GM23338 (cell line): ENCODE measurements around the gene COX7B2. TPM values are rescaled to one million over a fixed set of nuclear protein-coding genes. Genes with fewer than 3 reads are reported as not detected.

Experiments
- ATAC-seq: fragments of 200-7000 bp; cut with Tn5 transposase; 3 replicates; pipeline ENCODE4 v1.9.1; 2020
- DNase-seq: peaks from one replicate; pipeline ENCODE4 v3.0.0-alpha.2; 2015; ENCODE audit warnings: low spot score
- H2AFZ ChIP-seq: fragments of 200-600 bp; sonication (generic); 2 replicates; pipeline ENCODE4 v1.8.0; 2016; ENCODE audit warnings: antibody characterized with exemption, mild to moderate bottlenecking, moderate library complexity
- H3F3A ChIP-seq: fragments of 200-600 bp; sonication (generic); replicated peaks from 2 replicates; pipeline ENCODE4 v1.8.0; 2017; ENCODE audit warnings: antibody characterized with exemption, mixed run types, low read depth
- H3K27ac ChIP-seq: fragments of 200-600 bp; sonication (generic); 2 replicates; pipeline ENCODE4 v1.6.1; 2016; ENCODE audit warnings: low read depth
- H3K27me3 ChIP-seq: fragments of 200-600 bp; sonication (generic); 2 replicates; pipeline ENCODE4 v1.8.0; 2016; ENCODE audit warnings: mild to moderate bottlenecking, mixed run types, moderate library complexity; ENCODE audit not compliant: insufficient read depth
- H3K36me3 ChIP-seq: fragments of 200-600 bp; sonication (generic); 2 replicates; pipeline ENCODE4 v1.8.0; 2016; ENCODE audit warnings: mild to moderate bottlenecking; ENCODE audit not compliant: insufficient read depth
- H3K4me1 ChIP-seq: fragments of 200-600 bp; sonication (generic); 2 replicates; pipeline ENCODE4 v1.8.0; 2016; ENCODE audit warnings: mild to moderate bottlenecking, moderate library complexity; ENCODE audit not compliant: insufficient read depth
- H3K4me2 ChIP-seq: fragments of 200-600 bp; sonication (generic); 2 replicates; pipeline ENCODE4 v1.7.1; 2017; ENCODE audit warnings: mixed run types
- H3K4me3 ChIP-seq: fragments of 200-600 bp; sonication (generic); 2 replicates; pipeline ENCODE4 v1.6.1; 2016; ENCODE audit warnings: mixed run types
- H3K79me2 ChIP-seq: fragments of 200-600 bp; sonication (generic); replicated peaks from 2 replicates; pipeline ENCODE4 v1.8.0; 2017; ENCODE audit warnings: mild to moderate bottlenecking; ENCODE audit not compliant: insufficient read depth
- H3K9me2 ChIP-seq: fragments of 200-600 bp; sonication (generic); 2 replicates; pipeline ENCODE4 v1.8.0; 2017; ENCODE audit not compliant: insufficient read depth
- H4K20me1 ChIP-seq: fragments of 200-600 bp; sonication (generic); replicated peaks from 2 replicates; pipeline ENCODE4 v1.8.0; 2017; ENCODE audit warnings: mild to moderate bottlenecking; ENCODE audit not compliant: insufficient read depth
- H3K27ac Mint-ChIP-seq: 2 replicates; pipeline ENCODE4 v1.8.0; 2020; ENCODE audit warnings: inconsistent platforms, mild to moderate bottlenecking, moderate library complexity, mixed read lengths
- H3K27me3 Mint-ChIP-seq: 3 replicates; pipeline ENCODE4 v1.8.0; 2022; ENCODE audit warnings: low read depth, mild to moderate bottlenecking, moderate library complexity, mixed read lengths, inconsistent platforms; ENCODE audit not compliant: insufficient read depth, poor library complexity
- H3K36me3 Mint-ChIP-seq: 3 replicates; pipeline ENCODE4 v1.8.0; 2021; ENCODE audit warnings: low read depth, mild to moderate bottlenecking, inconsistent platforms, moderate library complexity, mixed read lengths
- H3K4me1 Mint-ChIP-seq: 3 replicates; pipeline ENCODE4 v1.8.0; 2020; ENCODE audit warnings: mild to moderate bottlenecking, inconsistent platforms, mixed read lengths
- H3K4me3 Mint-ChIP-seq: 3 replicates; pipeline ENCODE4 v1.8.0; 2021; ENCODE audit warnings: moderate library complexity, mild to moderate bottlenecking, inconsistent platforms, mixed read lengths
- H3K9me3 Mint-ChIP-seq: 3 replicates; pipeline ENCODE4 v1.8.0; 2020; ENCODE audit warnings: moderate library complexity, mild to moderate bottlenecking, inconsistent platforms, mixed read lengths
- CREB1 ChIP-seq: fragments of 250-450 bp; sonication (Bioruptor Pico); IDR thresholded peaks from 2 replicates; pipeline ENCODE4 v1.5.0; 2020; ENCODE audit warnings: low read depth, mild to moderate bottlenecking, moderate library complexity
- EZH2 ChIP-seq: fragments of 200-600 bp; sonication (generic); IDR thresholded peaks from one replicate; pipeline ENCODE4 v1.8.0; 2017; ENCODE audit warnings: antibody characterized with exemption, mild to moderate bottlenecking, low read depth; ENCODE audit not compliant: unreplicated experiment
- EZH2phosphoT487 ChIP-seq: fragments of 200-600 bp; sonication (generic); IDR thresholded peaks from one replicate; pipeline ENCODE4 v1.8.1; 2018; ENCODE audit warnings: antibody characterized with exemption; ENCODE audit not compliant: unreplicated experiment
- JUNB ChIP-seq: IDR thresholded peaks from one replicate; pipeline ENCODE4 v1.6.1; 2016; ENCODE audit warnings: antibody characterized with exemption; ENCODE audit not compliant: unreplicated experiment
- NANOG ChIP-seq: IDR thresholded peaks from 2 replicates; pipeline ENCODE4 v1.6.1; 2016; ENCODE audit warnings: antibody characterized with exemption, borderline replicate concordance
- POLR2AphosphoS5 ChIP-seq: IDR thresholded peaks from 2 replicates; pipeline ENCODE4 v1.6.1; 2016; ENCODE audit warnings: antibody characterized with exemption, low read depth
- STAT1 ChIP-seq: IDR thresholded peaks from one replicate; pipeline ENCODE4 v1.6.1; 2016; ENCODE audit warnings: antibody characterized with exemption; ENCODE audit not compliant: unreplicated experiment
- ZNF114 ChIP-seq: fragments of 250-450 bp; sonication (Bioruptor Pico); IDR thresholded peaks from 2 replicates; pipeline ENCODE4 v1.5.0; 2020; ENCODE audit warnings: mild to moderate bottlenecking, moderate library complexity
- ZNF331 ChIP-seq: fragments of 250-450 bp; sonication (Bioruptor Pico); IDR thresholded peaks from 2 replicates; pipeline ENCODE4 v1.5.0; 2020; ENCODE audit warnings: low read depth, mild to moderate bottlenecking, moderate library complexity
- polyA plus RNA-seq: library from polyadenylated mRNA; unstranded; fragments of >200 nt; fragmentation: Nextera tagmentation; extraction: Ambion mirVana; gene quantifications from 2 replicates; pipeline ENCODE4 v1.2.1, GENCODE V29; 2016
- total RNA-seq: library from RNA; depleted of rRNA; stranded (reverse); fragments of >200 nt; shearing (Covaris generic); gene quantifications from 2 replicates; pipeline ENCODE4 v1.2.3, GENCODE V29; 2014
- TF ChIP-seq, protein P1 (sequence below), 2 experiments: fragments of 200-600 bp in 1 of 2; sonication (generic) in 1 of 2; conservative IDR thresholded peaks; 2 replicates each; pipeline versions ENCODE4 v1.5.1 to v1.6.1; 2016 to 2017; ENCODE audit warnings: antibody characterized with exemption in 2 of 2, low read depth in 2 of 2, mild to moderate bottlenecking in 2 of 2, moderate library complexity in 1 of 2
- TF ChIP-seq, protein P2 (sequence below): IDR thresholded peaks from one replicate; pipeline ENCODE4 v1.6.1; 2018; ENCODE audit warnings: antibody characterized with exemption; ENCODE audit not compliant: unreplicated experiment
- TF ChIP-seq, protein P3 (sequence below): IDR thresholded peaks from 2 replicates; pipeline ENCODE4 v1.6.1; 2016; ENCODE audit warnings: antibody characterized with exemption

COX7B2 gene
- total and polyA plus RNA-seq, 2 experiments from 2014 or later, result not detected

DNA sequence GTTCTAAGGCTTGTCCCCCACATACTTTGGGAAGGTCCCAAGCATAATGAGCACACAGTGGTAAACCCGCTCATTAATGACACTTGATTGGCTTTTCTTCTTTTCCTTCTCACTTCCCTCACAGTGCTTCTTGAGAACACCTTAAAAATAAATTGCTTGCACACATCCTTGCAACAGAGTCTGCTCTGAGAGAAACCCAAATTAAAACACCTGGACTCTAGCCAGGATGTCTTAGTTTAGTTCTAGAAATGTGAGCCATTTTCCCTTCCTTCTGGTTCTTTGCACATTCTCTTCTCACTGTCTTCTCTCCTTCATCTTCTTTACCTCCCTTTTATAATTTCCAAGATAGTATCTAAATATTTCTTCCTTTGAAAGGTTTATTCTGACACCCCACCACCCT lies 35.3 kb upstream of the COX7B2 start:
- Histone ChIP-seq H3K36me3 (no peaks in the 10 kb centered on the region), H3K9me2 (no peaks in the 10 kb centered on the region), H3F3A (no peaks in the 10 kb centered on the region), H4K20me1 (no peaks in the 10 kb centered on the region), H2AFZ (no peak overlapping the region), H3K4me1 (no peaks in the 10 kb centered on the region), H3K27me3 (no peaks in the 10 kb centered on the region), H3K79me2 (no peaks in the 10 kb centered on the region), H3K27ac (no peak overlapping the region), H3K4me2 (no peak overlapping the region), H3K4me3 (no peak overlapping the region)
- Mint-ChIP-seq H3K27ac (no peak overlapping the region), H3K36me3 (no peaks in the 10 kb centered on the region), H3K27me3 (no peaks in the 10 kb centered on the region), H3K9me3 (no peaks in the 10 kb centered on the region), H3K4me3 (no peak overlapping the region), H3K4me1 (no peaks in the 10 kb centered on the region)
- TF ChIP-seq EZH2phosphoT487, result no peak
- TF ChIP-seq, protein P1, sequence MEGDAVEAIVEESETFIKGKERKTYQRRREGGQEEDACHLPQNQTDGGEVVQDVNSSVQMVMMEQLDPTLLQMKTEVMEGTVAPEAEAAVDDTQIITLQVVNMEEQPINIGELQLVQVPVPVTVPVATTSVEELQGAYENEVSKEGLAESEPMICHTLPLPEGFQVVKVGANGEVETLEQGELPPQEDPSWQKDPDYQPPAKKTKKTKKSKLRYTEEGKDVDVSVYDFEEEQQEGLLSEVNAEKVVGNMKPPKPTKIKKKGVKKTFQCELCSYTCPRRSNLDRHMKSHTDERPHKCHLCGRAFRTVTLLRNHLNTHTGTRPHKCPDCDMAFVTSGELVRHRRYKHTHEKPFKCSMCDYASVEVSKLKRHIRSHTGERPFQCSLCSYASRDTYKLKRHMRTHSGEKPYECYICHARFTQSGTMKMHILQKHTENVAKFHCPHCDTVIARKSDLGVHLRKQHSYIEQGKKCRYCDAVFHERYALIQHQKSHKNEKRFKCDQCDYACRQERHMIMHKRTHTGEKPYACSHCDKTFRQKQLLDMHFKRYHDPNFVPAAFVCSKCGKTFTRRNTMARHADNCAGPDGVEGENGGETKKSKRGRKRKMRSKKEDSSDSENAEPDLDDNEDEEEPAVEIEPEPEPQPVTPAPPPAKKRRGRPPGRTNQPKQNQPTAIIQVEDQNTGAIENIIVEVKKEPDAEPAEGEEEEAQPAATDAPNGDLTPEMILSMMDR (conservative IDR thresholded peaks at IDR 0.05; ENCODE audit: low read depth in 2 of 2), result no peak
- TF ChIP-seq CREB1 (CRISPR knock-in tag), result no peak
- no peak for TF ChIP-seq NANOG
- TF ChIP-seq ZNF331 (CRISPR knock-in tag), result no peak
- TF ChIP-seq, protein P2, sequence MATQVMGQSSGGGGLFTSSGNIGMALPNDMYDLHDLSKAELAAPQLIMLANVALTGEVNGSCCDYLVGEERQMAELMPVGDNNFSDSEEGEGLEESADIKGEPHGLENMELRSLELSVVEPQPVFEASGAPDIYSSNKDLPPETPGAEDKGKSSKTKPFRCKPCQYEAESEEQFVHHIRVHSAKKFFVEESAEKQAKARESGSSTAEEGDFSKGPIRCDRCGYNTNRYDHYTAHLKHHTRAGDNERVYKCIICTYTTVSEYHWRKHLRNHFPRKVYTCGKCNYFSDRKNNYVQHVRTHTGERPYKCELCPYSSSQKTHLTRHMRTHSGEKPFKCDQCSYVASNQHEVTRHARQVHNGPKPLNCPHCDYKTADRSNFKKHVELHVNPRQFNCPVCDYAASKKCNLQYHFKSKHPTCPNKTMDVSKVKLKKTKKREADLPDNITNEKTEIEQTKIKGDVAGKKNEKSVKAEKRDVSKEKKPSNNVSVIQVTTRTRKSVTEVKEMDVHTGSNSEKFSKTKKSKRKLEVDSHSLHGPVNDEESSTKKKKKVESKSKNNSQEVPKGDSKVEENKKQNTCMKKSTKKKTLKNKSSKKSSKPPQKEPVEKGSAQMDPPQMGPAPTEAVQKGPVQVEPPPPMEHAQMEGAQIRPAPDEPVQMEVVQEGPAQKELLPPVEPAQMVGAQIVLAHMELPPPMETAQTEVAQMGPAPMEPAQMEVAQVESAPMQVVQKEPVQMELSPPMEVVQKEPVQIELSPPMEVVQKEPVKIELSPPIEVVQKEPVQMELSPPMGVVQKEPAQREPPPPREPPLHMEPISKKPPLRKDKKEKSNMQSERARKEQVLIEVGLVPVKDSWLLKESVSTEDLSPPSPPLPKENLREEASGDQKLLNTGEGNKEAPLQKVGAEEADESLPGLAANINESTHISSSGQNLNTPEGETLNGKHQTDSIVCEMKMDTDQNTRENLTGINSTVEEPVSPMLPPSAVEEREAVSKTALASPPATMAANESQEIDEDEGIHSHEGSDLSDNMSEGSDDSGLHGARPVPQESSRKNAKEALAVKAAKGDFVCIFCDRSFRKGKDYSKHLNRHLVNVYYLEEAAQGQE, result no peak
- TF ChIP-seq, protein P3, sequence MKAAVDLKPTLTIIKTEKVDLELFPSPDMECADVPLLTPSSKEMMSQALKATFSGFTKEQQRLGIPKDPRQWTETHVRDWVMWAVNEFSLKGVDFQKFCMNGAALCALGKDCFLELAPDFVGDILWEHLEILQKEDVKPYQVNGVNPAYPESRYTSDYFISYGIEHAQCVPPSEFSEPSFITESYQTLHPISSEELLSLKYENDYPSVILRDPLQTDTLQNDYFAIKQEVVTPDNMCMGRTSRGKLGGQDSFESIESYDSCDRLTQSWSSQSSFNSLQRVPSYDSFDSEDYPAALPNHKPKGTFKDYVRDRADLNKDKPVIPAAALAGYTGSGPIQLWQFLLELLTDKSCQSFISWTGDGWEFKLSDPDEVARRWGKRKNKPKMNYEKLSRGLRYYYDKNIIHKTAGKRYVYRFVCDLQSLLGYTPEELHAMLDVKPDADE, result no peak
- no peak for TF ChIP-seq EZH2
- TF ChIP-seq JUNB, result no peak
- no peak for TF ChIP-seq STAT1
- no peak for TF ChIP-seq POLR2AphosphoS5
- no peak for TF ChIP-seq ZNF114 (CRISPR knock-in tag)
- DNase-seq, result no peak
- no peak for ATAC-seq
